Liver (tissue), 9 donors: ENCODE measurements around the gene AEBP1. TPM values are rescaled to one million over a fixed set of nuclear protein-coding genes. Genes with fewer than 3 reads are reported as not detected.

Experiments
- DNase-seq: peaks from one replicate; pipeline ENCODE4 v3.0.0-alpha.2; 2017; ENCODE audit warnings: low spot score
- H3K27ac ChIP-seq, 2 donors: one replicate each; pipeline ENCODE4 v1.7.0; 2013; ENCODE audit warnings: inconsistent platforms in 2 of 2, low read length in 2 of 2, control low read depth in 1 of 2, low read depth in 1 of 2, mild to moderate bottlenecking in 1 of 2
- H3K27me3 ChIP-seq, 4 donors: one replicate each; pipeline versions ENCODE4 v1.6.1 to v1.7.0; 2013; ENCODE audit warnings: low read length in 3 of 4, inconsistent platforms in 1 of 4, mild to moderate bottlenecking in 1 of 4, moderate library complexity in 1 of 4; ENCODE audit not compliant: control insufficient read depth in 4 of 4, insufficient read depth in 4 of 4
- H3K36me3 ChIP-seq, 4 donors: one replicate each; pipeline versions ENCODE4 v1.6.1 to v1.7.0; 2013; ENCODE audit warnings: low read length in 3 of 4, mild to moderate bottlenecking in 3 of 4, low read depth in 1 of 4, moderate library complexity in 1 of 4; ENCODE audit not compliant: control insufficient read depth in 4 of 4, insufficient read depth in 3 of 4
- H3K4me1 ChIP-seq, 4 donors: one replicate each; pipeline versions ENCODE4 v1.6.1 to v1.7.0; 2013; ENCODE audit warnings: low read length in 3 of 4, mild to moderate bottlenecking in 3 of 4, moderate library complexity in 1 of 4; ENCODE audit not compliant: control insufficient read depth in 4 of 4, insufficient read depth in 4 of 4
- H3K4me3 ChIP-seq, 3 donors: one replicate each; pipeline versions ENCODE4 v1.6.1 to v1.7.0; 2013; ENCODE audit warnings: low read length in 3 of 3, control low read depth in 1 of 3, low read depth in 1 of 3, mild to moderate bottlenecking in 1 of 3
- H3K9ac ChIP-seq, 2 donors: one replicate each; pipeline ENCODE4 v1.7.0; 2013; ENCODE audit warnings: low read length in 2 of 2, mild to moderate bottlenecking in 2 of 2, moderate library complexity in 2 of 2, control low read depth in 1 of 2, low read depth in 1 of 2
- H3K9me3 ChIP-seq, 4 donors: one replicate each; pipeline versions ENCODE4 v1.6.1 to v1.7.0; 2013; ENCODE audit warnings: low read length in 3 of 4; ENCODE audit not compliant: control insufficient read depth in 4 of 4
- ATF3 ChIP-seq: IDR thresholded peaks from 2 replicates; pipeline ENCODE4 v1.6.1; 2016; ENCODE audit warnings: antibody characterized with exemption
- CTCF ChIP-seq: fragments of 150-350 bp; IDR thresholded peaks from 2 replicates; pipeline ENCODE4 v1.5.1; 2017; ENCODE audit warnings: improper control_type of control experiment, low read depth, low read length; ENCODE audit not compliant: missing input control
- EGR1 ChIP-seq, 2 donors: IDR thresholded peaks; 2 replicates each; pipeline ENCODE4 v1.6.1; 2016 to 2018; ENCODE audit warnings: antibody characterized with exemption in 2 of 2, low read depth in 2 of 2
- FOXA1 ChIP-seq: IDR thresholded peaks from 2 replicates; pipeline ENCODE4 v1.6.1; 2016; ENCODE audit warnings: antibody characterized with exemption
- FOXA2 ChIP-seq: IDR thresholded peaks from 2 replicates; pipeline ENCODE4 v1.6.1; 2016; ENCODE audit warnings: antibody characterized with exemption
- HNF4A ChIP-seq, 2 donors: conservative IDR thresholded peaks; 2 replicates each; pipeline ENCODE4 v1.6.1; 2016; ENCODE audit warnings: antibody characterized with exemption in 2 of 2, mild to moderate bottlenecking in 2 of 2
- HNF4G ChIP-seq: IDR thresholded peaks from 2 replicates; pipeline ENCODE4 v1.6.1; 2016; ENCODE audit warnings: antibody characterized with exemption
- NR2F2 ChIP-seq: IDR thresholded peaks from 2 replicates; pipeline ENCODE4 v1.6.1; 2016; ENCODE audit warnings: antibody characterized with exemption
- RAD21 ChIP-seq, 2 donors: IDR thresholded peaks; 2 replicates each; pipeline ENCODE4 v1.6.1; 2016; ENCODE audit warnings: antibody characterized with exemption in 2 of 2, mild to moderate bottlenecking in 2 of 2
- REST ChIP-seq: IDR thresholded peaks from 2 replicates; pipeline ENCODE4 v1.6.1; 2016; ENCODE audit warnings: antibody characterized with exemption, mild to moderate bottlenecking
- RXRA ChIP-seq, 2 donors: IDR thresholded peaks; 2 replicates each; pipeline ENCODE4 v1.6.1; 2017 to 2018; ENCODE audit warnings: antibody characterized with exemption in 2 of 2, mild to moderate bottlenecking in 1 of 2
- TAF1 ChIP-seq: conservative IDR thresholded peaks from 2 replicates; pipeline ENCODE4 v1.6.1; 2016; ENCODE audit warnings: antibody characterized with exemption, mild to moderate bottlenecking
- YY1 ChIP-seq: IDR thresholded peaks from 2 replicates; pipeline ENCODE4 v1.6.1; 2016; ENCODE audit warnings: antibody characterized with exemption, mild to moderate bottlenecking
- ZBTB33 ChIP-seq: IDR thresholded peaks from 2 replicates; pipeline ENCODE4 v1.6.1; 2016; ENCODE audit warnings: antibody characterized with exemption
- WGBS: extraction: QIAGEN DNeasy Blood & Tissue Kit; methylation state at CpG from one replicate; pipeline ENCODE4 v1.1.7; 2013; 5-methylcytosine and 5-hydroxymethylcytosine counted together
- polyA plus RNA-seq, 2 donors: library from polyadenylated mRNA; stranded (reverse) in 1 of 2; unstranded in 1 of 2; fragments of 200-250 nt in 1 of 2; fragments of >200 nt in 1 of 2; fragmentation: Nextera tagmentation in 1 of 2; extraction: Ambion mirVana in 1 of 2; gene quantifications; one replicate each; pipeline versions ENCODE4 v1.2.1 to v1.2.3, GENCODE V29; 2013 to 2015
- total RNA-seq, 2 donors: library from RNA; depleted of rRNA; stranded (reverse); fragments of >200 nt; gene quantifications; one replicate each; pipeline ENCODE4 v1.2.3, GENCODE V29; 2014
- donor health status: healthy.
- donor health status: healthy.
- donor health status: healthy.
- donor health status: healthy.
- donor health status: healthy.

Gene AEBP1
- total and polyA plus RNA-seq, 4 donors: 3.4 to 13.3 (median 7.7) TPM

GRCh38 chr7:44066494-44067063 lies 37.6 kb upstream of the AEBP1 start:
- peaks cover 10 to 28% (median 20%) of the 10 kb centered on the region in 4 donors for H3K4me1 ChIP-seq
- H3K27me3 ChIP-seq: no peaks in the 10 kb centered on the region
- no peak overlapping the region for H3K9ac ChIP-seq
- H3K27ac ChIP-seq: no peak overlapping the region
- no peaks in the 10 kb centered on the region for H3K9me3 ChIP-seq
- DNase-seq: no peak
- no peak overlapping the region for H3K4me3 ChIP-seq
- TF ChIP-seq RAD21 (IDR thresholded peaks at IDR 0.05) (no peak), HNF4G (no peak), FOXA1 (no peak), FOXA2 (no peak), HNF4A (conservative IDR thresholded peaks at IDR 0.05) (no peak), TAF1 (no peak), CTCF (no peak), YY1 (no peak), REST (no peak), ATF3 (no peak), EGR1 (IDR thresholded peaks at IDR 0.05; ENCODE audit: low read depth in 2 of 2) (no peak), NR2F2 (no peak), ZBTB33 (no peak), RXRA (IDR thresholded peaks at IDR 0.05) (no peak)
- 84% methylated on average over 7 of the region's 7 CpGs for WGBS
- peaks cover 0 to 4% (median 1%) of the 10 kb centered on the region in 4 donors for H3K36me3 ChIP-seq

GRCh38 chr7:44067064-44067951 lies 36.8 kb upstream of the AEBP1 start:
- H3K27ac ChIP-seq: no peak overlapping the region
- H3K36me3 ChIP-seq: no peaks in the 10 kb centered on the region
- H3K9ac ChIP-seq: no peak overlapping the region
- no peak for TF ChIP-seq FOXA2
- H3K4me3 ChIP-seq: no peak overlapping the region
- no peak for DNase-seq
- WGBS: 89% methylated on average over 11 of the region's 11 CpGs
- no peaks in the 10 kb centered on the region for H3K9me3 ChIP-seq
- peaks cover 5 to 28% (median 15%) of the 10 kb centered on the region in 4 donors for H3K4me1 ChIP-seq
- no peaks in the 10 kb centered on the region for H3K27me3 ChIP-seq
